Measurements from ENCODE around the gene GZMB. TPM values are rescaled to one million over a fixed set of nuclear protein-coding genes. Genes with fewer than 3 reads are reported as not detected.

GZMB gene
- total RNA-seq, 1 donor from 2014 or later, result 0.40 TPM

Other genes with a start within 250 kb of the GZMB start
- gene NYNRIN, start 235.2 kb downstream of the GZMB start, total RNA-seq, result 7.3 TPM
- 2.3 TPM for gene CBLN3, start 204.5 kb downstream of the GZMB start, total RNA-seq
- gene KHNYN, start 204.2 kb downstream of the GZMB start, total RNA-seq, result 25.1 TPM
- 86.8 TPM for gene SDR39U1, start 191.4 kb downstream of the GZMB start, total RNA-seq
- 0.47 TPM for gene CMA1, start 125.9 kb downstream of the GZMB start, total RNA-seq
- 1.4 TPM for gene CTSG, start 57.9 kb downstream of the GZMB start, total RNA-seq
- 0.47 TPM for gene GZMH, start 24.5 kb downstream of the GZMB start, total RNA-seq